HG03060 (cell line): Measurements from ENCODE around the gene PUS1.

ENCODE experiments used
- ATAC-seq: cut with Tn5 transposase; IDR thresholded peaks from one replicate; pipeline ENCODE4 v1.9.1; 2021; ENCODE audit warnings: low read depth, moderate number of reproducible peaks; ENCODE audit not compliant: unreplicated experiment

PUS1 gene

DNA sequence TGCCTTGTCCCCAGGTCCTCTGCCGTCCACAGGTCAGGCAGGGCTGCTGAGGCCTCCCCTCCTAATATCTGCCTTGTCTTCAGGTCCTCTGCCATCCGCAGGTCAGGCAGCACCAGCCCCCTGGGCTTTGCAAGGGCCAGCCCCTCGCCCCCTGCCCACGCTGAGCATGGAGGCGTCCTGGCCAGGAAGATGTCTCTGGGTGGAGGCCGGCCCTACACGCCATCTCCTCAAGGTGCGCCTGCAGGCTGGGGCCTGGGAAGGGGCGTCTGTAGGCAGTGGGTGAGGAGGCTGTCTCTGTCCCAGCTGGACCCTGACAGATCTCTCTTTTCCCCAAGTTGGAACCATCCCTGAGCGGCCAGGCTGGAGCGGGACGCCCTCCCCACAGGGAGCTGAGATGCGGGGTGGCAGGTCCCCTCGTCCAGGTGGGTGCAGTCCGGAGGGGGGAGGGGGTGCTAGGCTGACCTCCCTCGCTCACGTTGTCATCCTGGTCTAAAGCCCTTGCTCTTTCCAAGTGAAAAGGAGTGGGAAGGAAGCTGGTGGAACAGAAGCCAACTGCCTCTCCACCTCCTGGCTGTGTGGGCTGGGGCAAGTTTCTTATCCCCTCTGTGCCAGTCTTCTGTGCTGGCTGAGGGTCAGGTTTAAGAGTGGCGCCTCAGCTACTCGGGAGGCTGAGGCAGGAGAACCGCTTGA, 13.9 kb upstream of the PUS1 start:
- ATAC-seq = no peak

DNA sequence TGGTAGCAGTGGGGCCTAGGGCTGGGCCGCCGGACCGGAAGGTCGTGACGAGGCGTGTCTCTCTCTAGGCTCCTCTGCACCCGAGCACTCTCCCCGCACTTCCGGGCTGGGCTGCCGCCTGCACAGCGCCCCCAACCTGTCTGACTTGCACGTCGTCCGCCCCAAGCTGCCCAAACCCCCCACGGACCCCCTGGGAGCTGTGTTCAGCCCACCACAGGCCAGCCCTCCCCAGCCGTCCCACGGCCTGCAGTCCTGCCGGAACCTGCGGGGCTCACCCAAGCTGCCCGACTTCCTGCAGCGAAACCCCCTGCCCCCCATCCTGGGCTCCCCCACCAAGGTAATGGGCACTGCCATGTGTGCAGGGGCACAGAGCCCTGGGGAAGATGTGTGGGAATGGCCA, 13.3 kb upstream of the PUS1 start:
- no peak for ATAC-seq

GRCh38 chr12:131916306-131917138, 12.6 kb upstream of the PUS1 start:
- ATAC-seq = no peak

GRCh38 chr12:131917139-131917710, 11.9 kb upstream of the PUS1 start:
- no peak for ATAC-seq

GRCh38 chr12:131917711-131918306, 11.3 kb upstream of the PUS1 start:
- ATAC-seq = no peak

DNA sequence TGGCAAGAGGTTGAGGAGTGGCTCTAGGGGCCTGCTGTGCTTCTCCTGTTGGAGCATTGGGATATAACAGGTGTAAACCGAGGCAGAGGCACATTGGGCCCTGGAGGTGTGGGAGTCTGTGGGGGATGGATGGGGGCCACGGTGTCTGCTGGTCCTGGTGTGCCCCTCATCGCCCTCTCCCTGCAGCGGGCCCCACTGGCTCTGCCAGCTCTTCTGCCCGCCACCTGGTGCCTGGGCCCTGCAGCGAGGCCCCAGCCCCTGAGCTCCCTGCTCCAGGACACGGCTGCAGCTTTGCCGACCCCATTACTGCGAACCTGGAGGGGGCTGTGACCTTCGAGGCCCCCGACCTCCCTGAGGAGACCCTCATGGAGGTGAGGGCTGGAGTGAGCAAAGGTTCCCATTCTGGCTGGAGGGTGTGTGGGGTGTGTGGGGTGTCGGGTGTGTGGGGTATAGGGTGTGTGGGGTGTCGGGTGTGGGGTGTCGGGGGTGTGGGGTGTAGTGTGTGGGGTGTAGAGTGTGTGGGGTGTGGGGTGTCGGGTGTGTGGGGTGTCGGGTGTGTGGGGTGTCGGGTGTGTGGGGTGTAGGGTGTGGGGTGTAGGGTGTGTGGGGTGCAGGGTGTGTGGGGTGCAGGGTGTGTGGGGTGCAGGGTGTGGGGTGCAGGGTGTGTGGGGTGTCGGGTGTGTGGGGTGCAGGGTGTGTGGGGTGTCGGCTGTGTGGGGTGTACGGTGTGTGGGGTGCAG, 10.6 kb upstream of the PUS1 start:
- no peak for ATAC-seq

DNA sequence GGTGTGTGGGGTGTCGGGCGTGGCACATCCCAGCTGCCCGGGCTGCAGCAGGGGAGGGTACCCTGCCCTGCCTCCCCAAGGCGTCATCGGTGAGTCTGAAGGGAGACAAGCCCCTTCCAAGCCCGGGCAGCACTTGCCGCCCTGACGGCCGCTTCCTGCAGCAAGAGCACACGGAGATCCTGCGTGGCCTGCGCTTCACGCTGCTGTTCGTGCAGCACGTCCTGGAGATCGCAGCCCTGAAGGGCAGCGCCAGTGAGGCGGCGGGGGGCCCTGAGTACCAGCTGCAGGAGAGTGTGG, 10.1 kb upstream of the PUS1 start:
- no peak for ATAC-seq

- no peak for ATAC-seq
Observed at GRCh38 chr12:131919366-131920156, 9.5 kb upstream of the PUS1 start.

DNA sequence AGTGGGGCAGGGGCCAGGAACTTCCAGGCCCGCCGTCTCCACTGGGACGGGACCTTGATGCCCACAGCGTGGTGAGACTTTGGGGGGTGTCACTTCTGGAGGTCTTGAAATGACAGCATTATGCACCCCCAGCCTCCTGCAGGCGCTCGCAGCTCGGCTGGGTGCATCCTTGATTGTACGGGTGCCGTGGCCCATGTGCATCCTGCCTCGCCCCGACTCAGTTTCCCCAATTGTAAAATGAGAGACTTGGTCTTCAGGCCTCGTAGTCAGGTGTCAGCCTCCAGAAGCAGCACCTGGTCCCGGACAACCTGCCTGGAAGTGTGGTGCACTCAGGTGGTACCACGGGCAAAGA, 8.9 kb upstream of the PUS1 start:
- ATAC-seq = no peak

DNA sequence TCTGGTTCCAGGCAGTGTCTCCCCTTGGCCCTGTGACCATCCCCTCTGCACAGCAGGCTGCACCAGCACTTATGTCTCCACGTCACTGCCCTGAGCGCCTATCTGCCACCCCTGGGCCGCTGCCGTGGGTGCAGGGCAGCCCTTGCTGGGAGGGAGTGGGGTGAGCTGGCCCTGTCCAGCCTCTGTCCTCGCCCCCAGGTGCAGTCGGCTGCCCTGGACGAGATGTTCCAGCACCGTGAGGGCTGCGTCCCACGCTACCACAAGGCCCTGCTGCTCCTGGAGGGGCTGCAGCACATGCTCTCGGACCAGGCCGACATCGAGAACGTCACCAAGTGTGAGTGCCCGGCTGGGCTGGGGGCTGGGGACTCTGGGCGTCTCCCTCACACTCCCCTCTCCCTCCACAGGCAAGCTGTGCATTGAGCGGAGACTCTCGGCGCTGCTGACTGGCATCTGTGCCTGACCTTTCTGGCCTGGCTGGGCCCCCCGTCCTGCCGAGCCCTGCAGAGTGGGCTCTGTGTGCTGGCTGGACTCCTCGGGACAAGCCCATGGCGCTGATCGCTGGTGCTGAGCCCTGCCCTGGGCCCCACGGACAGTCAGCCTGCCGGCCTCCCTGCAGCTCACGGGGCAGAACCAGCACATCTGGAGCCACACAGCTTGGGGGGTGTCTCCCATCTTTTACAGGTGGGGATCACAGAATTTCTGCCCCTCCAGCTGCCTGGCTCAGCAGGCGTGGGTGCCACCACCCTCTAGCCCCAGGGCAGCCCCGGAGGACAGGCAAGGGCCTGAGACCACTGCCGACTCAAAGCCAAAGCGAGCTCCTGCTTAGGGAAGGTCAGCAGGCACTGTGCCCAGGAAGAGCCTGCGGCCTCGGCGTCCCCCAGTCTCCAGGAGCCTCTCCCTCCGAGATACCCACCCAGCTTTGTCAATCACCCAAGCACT, 7.9 kb upstream of the PUS1 start:
- no peak for ATAC-seq

- ATAC-seq = no peak
Observed at GRCh38 chr12:131921866-131922769, 7.0 kb upstream of the PUS1 start.

- ATAC-seq = no peak
Observed at GRCh38 chr12:131922772-131923171, 6.3 kb upstream of the PUS1 start.

DNA sequence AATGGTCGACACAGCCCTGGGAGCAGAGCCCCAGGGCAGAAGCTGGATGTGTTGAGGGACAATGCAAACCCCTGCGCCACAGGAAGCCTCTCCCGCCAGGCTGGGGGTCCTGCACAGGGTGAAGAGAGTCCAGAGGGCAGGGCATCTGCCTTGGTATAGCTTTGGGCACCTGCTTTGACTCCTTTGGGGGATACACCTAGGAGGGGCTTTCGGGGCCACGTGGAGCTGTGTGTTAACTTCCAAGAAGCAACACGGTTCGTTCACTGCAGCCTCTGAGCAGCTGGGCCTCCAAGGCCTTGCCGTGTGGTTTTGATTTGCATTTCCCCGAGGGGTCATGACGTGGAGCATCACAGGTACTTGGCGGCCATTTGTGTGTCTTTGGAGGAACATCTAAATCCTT, 5.8 kb upstream of the PUS1 start:
- ATAC-seq = peak; percentile 60

GRCh38 chr12:131927110-131928079, 1.7 kb upstream of the PUS1 start:
- ATAC-seq = no peak

DNA sequence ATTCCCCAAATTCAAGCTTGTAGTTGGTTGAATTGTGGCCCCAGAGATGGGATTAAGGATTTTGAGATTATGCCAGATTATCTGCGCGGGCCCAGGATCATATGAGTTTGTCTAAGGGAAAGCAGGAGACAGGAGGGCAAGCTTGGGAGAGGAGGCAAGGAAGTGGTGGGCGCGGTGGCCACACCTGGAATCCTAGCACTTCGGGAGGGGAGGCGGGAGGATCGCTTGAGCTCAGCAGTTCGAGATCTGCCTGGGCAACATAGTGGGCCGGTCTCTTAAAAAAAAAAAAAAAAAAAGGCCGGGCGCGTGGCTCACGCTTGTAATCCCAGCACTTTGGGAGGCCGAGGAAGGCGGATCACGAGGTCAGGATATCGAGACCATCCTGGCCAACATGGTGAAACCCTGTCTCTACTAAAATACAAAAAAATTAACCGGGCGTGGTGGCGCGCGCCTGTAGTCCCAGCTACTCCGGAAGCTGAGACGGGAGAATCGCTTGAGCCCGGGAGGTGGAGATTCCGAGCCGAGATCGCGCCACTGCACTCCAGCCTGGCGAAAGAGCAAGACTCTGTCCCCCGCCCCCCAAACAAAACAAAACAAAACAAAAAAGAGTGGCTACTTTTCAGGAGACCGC, 881 bp upstream of the PUS1 start:
- ATAC-seq = no peak
